BE2C (cell line): ENCODE measurements around the gene HCK.

Experiments used
- DNase-seq: peaks from one replicate; pipeline ENCODE4 v3.0.0-alpha.2; 2020
- H3K27me3 ChIP-seq: fragments of 250-450 bp; sonication (Bioruptor Pico); 2 replicates; pipeline ENCODE4 v1.5.1; 2020; ENCODE audit warnings: mild to moderate bottlenecking
- H3K36me3 ChIP-seq: fragments of 250-450 bp; sonication (Bioruptor Pico); 2 replicates; pipeline ENCODE4 v1.5.1; 2020; ENCODE audit warnings: mild to moderate bottlenecking
- H3K4me1 ChIP-seq: fragments of 250-450 bp; sonication (Bioruptor Pico); 2 replicates; pipeline ENCODE4 v1.5.1; 2020
- H3K4me3 ChIP-seq: 2 replicates; pipeline ENCODE4 v1.5.1; 2011; ENCODE audit warnings: low read depth, low read length
- H3K9me3 ChIP-seq: fragments of 250-450 bp; sonication (Bioruptor Pico); 2 replicates; pipeline ENCODE4 v1.5.1; 2020
- CTCF ChIP-seq: IDR thresholded peaks from 2 replicates; pipeline ENCODE4 v1.5.1; 2012; ENCODE audit warnings: mild to moderate bottlenecking, low read depth, low read length

HCK gene

GRCh38 chr20:32110173-32110704, 58.2 kb downstream of the HCK start:
- no peaks in the 10 kb centered on the region; the same call in 1 of the 2 replicates for H3K4me1 ChIP-seq
- peak overlapping the region; percentile 98 for H3K4me3 ChIP-seq
- peaks cover 13% of the 10 kb centered on the region for H3K27me3 ChIP-seq
- no peak for TF ChIP-seq CTCF
- peaks cover 4% of the 10 kb centered on the region for H3K36me3 ChIP-seq
- DNase-seq, result peak; percentile 47
- H3K9me3 ChIP-seq, result no peaks in the 10 kb centered on the region; the same call in 1 of the 2 replicates

GRCh38 chr20:32110727-32111126, 58.7 kb downstream of the HCK start:
- Histone ChIP-seq H3K36me3 (peaks cover 4% of the 10 kb centered on the region), H3K27me3 (peaks cover 8% of the 10 kb centered on the region), H3K4me3 (peak overlapping the region; percentile 98), H3K4me1 (no peaks in the 10 kb centered on the region; the same call in 1 of the 2 replicates), H3K9me3 (no peaks in the 10 kb centered on the region; the same call in 1 of the 2 replicates)
- no peak for TF ChIP-seq CTCF
- no peak for DNase-seq

- Histone ChIP-seq H3K9me3 (no peaks in the 10 kb centered on the region; the same call in 1 of the 2 replicates), H3K27me3 (peaks cover 5% of the 10 kb centered on the region; the same call in 1 of the 2 replicates), H3K4me3 (no peak overlapping the region), H3K4me1 (no peaks in the 10 kb centered on the region; the same call in 1 of the 2 replicates), H3K36me3 (peaks cover 8% of the 10 kb centered on the region)
- TF ChIP-seq CTCF, result no peak
- no peak for DNase-seq
Measured at GRCh38 chr20:32111156-32111686, 59.2 kb downstream of the HCK start.

GRCh38 chr20:32111753-32112152, 59.7 kb downstream of the HCK start:
- no peaks in the 10 kb centered on the region; the same call in 1 of the 2 replicates for H3K4me1 ChIP-seq
- H3K9me3 ChIP-seq, result no peaks in the 10 kb centered on the region; the same call in 1 of the 2 replicates
- no peak for TF ChIP-seq CTCF
- peaks cover 3% of the 10 kb centered on the region; the same call in 1 of the 2 replicates for H3K27me3 ChIP-seq
- peaks cover 8% of the 10 kb centered on the region for H3K36me3 ChIP-seq
- H3K4me3 ChIP-seq, result no peak overlapping the region
- DNase-seq, result no peak

GRCh38 chr20:32112841-32113240, 60.8 kb downstream of the HCK start:
- no peaks in the 10 kb centered on the region; the same call in 1 of the 2 replicates for H3K9me3 ChIP-seq
- DNase-seq, result no peak
- H3K4me1 ChIP-seq, result no peaks in the 10 kb centered on the region; the same call in 1 of the 2 replicates
- H3K36me3 ChIP-seq, result peaks cover 8% of the 10 kb centered on the region
- no peaks in the 10 kb centered on the region; the same call in 1 of the 2 replicates for H3K27me3 ChIP-seq
- H3K4me3 ChIP-seq, result no peak overlapping the region
- TF ChIP-seq CTCF, result no peak
